HG02973 (cell line): ENCODE measurements around the gene RSBN1L.
"Not testable (repeated sequence)": the region's sequence is repeated elsewhere in the genome, so short reads cannot be mapped to it uniquely, and the experiment has no call there.

Source experiments
- ATAC-seq: cut with Tn5 transposase; IDR thresholded peaks from one replicate; pipeline ENCODE4 v1.9.1; 2021; ENCODE audit warnings: moderate library complexity; ENCODE audit not compliant: unreplicated experiment

RSBN1L gene

DNA sequence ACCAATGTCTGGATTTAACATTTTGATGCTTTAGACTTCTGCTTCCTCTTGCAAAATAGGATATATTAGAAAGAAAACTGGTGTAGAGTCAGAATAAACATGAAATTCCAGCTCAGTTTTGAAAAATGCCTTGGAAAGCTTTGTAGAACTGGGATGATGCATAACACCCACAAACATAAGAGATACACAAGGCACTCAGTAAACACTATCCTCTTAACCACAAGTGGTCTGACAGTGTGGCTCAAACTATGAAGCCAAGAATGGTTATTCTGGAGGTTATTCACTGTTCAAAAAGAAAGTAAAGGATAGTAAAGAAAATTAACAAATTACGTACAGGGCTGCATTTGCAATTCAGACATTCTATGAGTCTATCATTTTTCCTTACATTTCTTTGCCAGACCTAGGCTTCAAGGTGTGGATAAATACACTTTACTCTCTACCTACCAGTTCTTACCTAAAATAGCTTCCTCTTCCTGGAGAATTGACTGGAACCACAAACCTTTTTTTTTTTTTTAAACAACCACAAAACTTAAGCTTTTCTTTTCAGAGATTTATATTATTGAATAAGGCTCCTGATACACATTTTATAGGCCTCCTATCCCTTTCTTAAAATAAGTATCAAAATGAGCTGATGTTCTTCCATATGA lies 9.0 kb upstream of the RSBN1L start:
- ATAC-seq, result no peak

DNA sequence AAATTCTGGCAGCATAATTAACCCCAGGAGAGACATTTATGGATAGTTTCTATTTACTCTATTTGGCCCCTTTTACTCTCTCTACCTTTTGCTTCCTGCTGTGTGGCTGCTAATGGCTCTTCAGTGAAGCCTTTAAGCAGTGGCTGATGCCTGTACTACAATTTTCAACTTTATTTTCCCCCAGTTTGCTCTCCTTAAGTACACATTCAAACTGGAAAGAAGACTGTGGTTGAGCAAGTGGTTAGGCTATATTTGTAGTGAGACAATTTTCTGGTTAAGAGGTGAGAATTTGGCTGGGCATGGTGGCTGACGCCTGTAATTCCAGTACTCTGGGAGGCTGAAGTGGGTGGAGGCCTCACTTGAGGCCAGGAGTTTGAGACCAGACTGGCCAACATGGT lies 8.5 kb upstream of the RSBN1L start:
- ATAC-seq, result no peak

DNA sequence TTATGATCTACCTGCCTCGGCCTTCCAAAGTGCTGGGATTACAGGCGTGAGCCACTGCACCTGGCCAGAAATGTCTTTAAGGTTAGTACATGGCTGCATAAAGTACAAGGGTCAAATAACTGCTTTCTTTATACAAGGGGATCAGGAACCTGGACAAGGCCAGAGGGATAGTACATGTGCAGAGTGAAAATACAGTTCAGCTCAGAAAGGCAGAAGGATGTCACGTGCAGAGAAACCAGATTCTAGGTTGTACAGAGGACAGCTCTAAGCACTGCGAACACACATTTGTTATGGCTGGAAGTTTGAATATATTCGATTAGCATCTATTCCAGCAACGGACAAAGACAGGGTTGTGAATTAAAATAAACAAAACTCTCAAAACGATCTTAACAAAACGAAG lies 6.0 kb upstream of the RSBN1L start:
- no peak for ATAC-seq

DNA sequence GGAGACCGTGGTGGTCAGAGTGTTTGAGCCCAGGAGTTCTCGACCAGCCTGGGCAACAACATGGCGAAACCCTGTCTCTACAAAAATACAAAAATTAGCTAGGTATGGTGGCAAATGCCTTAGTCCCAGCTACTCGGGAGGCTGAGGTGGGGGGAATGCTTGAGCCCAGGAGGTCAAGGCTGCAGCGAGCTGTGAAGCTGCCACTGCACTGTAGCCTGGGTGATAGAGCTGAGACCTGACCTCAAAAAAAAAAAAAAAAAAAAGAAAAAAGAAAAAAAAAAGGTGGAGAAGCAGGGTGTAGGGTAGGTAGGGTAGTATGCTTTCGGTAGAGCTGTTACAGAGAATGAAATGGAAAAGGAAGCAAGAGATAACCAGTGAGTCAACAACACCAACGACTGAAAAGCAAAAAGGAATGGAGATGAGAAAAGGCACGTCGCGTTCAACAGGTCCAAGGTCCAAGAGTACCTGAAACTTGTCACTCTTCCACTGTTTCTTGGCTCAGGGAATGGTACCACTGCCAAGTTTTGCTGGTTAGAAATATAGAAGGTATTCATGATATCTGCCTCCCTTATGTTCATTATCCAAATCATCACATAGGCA lies 4.3 kb upstream of the RSBN1L start:
- no peak for ATAC-seq

DNA sequence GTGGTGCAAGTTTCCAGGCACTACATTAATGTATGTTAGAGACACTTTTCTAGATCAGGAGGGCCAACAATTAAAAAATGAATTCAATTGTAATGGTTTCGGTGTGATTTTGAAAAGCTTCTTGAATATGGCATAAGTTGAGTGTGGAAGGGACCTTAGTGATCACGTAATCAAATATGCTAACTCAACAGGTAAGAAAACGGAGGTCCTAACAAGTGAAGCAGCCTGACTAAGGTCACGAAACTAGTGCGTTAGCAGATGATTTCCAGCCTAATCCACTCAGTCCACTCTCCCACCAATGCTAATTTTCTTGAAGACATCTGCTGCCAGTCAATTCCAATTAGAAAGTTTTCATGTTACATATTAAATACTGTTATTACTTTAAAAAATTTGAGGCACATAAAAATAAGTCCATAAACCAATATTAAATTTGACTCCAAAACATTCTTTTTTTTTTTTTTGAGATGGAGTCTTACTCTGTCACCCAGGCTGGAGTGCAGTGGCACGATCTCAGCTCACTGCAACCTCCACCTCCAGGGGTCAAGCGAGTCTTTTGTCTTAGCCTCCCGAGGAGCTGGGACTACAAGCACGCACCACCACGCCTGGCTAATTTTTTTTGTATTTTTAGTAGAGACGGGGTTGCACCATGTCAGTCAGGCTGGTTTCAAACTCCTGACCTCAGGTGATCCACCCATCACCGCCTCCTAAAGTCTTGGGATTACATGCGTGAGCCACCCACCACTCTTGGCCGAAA lies 2.3 kb upstream of the RSBN1L start:
- ATAC-seq, result no peak

DNA sequence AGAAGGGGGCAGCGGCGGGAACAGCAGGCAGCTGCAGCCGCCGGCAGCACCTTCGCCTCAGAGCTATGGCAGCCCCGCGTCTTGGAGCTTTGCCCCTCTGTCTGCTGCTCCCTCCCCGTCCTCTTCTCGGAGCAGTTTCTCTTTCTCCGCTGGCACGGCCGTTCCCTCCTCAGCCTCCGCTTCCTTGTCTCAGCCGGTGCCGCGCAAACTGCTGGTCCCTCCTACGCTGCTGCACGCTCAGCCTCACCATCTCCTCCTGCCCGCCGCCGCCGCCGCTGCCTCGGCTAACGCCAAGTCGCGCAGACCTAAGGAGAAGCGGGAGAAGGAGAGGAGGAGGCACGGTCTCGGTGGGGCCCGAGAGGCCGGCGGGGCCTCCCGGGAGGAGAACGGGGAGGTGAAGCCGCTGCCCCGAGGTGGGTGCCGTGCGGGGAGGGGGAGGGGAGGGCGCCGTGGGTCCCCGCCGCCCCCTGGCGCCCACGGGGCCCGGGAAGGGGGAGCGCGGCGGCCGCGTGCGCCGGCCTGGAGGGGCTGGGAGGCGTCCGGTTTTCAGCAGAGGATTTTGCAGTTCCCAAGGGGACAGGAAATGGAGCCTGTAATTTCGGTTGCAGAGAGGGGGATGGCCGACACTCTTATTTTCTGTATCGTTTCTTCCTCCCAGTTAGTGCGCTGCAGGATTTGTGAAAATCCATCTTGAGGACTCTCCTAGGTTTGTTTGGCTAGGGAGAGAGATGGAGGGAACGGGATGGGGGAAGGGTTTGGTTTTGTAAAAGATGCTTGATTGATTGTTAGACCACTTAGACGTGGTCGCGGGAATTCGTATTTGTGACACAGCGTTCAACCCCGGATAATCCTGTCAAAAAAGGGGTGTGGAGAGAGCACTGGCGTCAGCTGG lies 630 bp downstream of the RSBN1L start:
- peak; percentile 25 for ATAC-seq

GRCh38 chr7:77697535-77697831 lies 1.2 kb downstream of the RSBN1L start:
- no peak for ATAC-seq

DNA sequence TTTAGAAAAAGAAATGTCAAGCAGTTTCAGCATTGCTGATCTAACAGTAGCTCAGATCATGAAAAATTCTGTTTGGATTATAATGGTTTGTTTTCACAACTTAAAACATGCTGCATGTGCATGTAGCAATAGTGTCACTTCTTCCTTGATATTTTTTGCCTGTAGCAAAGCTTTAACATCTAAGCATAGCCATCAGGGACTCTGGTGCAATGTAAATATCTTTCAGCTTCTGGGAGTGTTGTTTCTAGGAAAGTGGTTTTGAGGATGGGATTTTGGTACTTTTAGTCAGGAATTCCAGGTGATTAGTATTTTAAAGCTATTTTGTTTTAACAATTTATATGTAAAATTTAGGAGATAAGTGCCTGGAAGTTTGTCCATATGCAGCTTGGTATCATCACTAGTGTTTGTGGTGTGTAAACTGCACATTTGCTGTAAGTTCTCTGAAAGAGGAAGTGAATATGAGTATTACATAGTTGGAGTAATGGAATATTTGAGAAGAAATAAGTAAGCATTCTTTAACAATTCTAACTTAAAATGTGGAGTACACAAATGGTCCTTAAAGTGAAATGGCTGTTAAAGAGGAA lies 1.9 kb downstream of the RSBN1L start:
- ATAC-seq, result no peak

GRCh38 chr7:77699056-77699455 lies 2.8 kb downstream of the RSBN1L start:
- peak; percentile 30 for ATAC-seq

DNA sequence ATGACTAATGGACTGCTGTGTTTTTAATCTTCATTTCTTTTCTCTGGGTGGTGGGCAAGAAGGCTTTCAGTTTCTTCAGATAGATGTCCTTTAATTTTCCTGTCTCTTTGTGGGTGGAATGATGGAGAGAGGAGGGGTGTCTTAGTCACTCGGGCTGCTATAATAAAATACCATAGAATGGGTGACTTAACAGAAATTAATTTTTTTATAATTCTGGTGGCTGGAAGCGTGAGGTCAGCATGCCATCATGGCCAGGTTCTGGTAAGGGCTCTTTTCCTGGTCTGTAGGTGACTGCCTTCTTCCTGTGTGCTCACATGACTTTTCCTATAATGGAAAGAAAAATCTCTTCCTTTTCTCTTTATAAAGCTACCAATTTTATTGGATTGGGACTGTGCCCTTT lies 6.3 kb downstream of the RSBN1L start:
- no peak for ATAC-seq

GRCh38 chr7:77702968-77703472 lies 6.8 kb downstream of the RSBN1L start:
- no peak for ATAC-seq

DNA sequence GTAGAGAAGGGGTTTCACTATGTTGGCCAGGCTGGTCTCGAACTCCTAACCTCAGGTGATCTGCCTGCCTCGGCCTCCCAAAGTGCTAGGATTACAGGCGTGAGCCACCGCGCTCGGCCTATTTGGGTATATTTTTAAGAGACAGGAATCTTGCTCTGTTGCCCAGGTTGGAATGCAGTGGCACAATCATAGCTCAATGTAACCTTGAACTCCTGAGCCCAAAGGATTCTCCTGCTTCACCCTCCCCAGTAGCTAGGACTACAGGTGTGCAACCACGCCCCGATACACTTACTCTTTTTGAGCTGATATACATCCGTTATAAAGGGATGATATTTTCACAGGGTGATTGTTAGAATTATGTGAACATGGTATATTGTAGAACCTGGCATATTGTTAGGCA lies 7.4 kb downstream of the RSBN1L start:
- not testable (repeated sequence) for ATAC-seq

DNA sequence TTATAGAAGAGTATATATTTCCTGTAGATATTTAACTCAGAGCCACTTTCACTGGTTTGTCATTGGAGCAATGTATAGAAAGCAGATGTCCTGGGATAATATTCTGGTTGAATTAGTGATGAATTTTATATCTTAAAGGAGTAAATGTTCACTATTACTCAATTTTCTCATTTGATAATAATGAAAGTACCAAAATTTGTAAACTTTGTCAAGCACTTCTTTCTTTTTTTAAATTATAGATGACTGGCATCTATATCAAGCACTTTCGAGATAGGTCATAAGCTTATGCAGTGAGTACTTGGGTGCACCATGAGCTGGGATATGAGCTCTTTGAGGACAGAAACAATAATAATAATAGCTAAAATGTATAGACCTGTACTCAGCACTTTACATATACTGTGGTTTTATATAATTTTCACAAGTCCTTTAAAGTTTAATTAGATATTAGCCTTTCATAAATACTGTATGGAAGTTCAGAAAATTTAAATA lies 11.3 kb downstream of the RSBN1L start:
- no peak for ATAC-seq

DNA sequence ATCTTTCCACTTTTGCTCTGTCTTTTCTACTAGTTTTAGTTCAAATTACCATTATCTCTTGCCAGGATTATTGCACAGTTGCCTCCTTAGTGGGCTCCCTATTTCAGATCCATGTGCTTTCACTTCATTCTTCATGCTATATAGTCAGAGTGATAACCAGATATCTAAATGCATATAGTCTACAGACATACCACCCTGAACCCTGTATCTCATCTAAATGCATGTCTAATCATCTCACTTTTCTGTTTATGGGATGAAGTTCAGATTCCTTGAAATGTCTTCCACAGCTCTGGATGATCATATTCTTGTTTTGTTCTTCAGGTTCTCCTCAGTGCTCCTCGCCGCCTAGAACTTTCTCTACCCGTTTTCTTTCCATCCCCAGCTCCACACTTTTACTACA lies 13.8 kb downstream of the RSBN1L start:
- ATAC-seq, result no peak

GRCh38 chr7:77710861-77711260 lies 14.6 kb downstream of the RSBN1L start:
- ATAC-seq, result no peak

DNA sequence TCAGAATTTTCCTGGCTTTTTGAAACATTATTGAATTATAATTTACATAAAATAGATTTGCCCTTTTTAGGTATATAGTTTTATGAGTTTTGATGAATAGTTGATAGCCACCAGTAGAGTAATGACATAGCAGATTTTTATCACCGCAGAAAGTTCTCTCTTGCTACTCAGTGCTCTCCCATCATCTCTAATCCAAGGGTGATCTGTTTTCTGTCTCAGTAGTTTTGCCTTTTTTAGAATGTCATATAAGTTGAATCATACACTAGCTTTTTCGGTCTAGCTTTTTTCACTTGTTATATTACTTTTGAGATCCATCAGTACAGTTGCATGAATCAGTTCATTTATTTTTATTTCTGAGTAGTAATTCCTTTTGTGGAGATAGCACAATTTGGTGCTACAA lies 17.9 kb downstream of the RSBN1L start:
- no peak for ATAC-seq

GRCh38 chr7:77714931-77715330 lies 18.7 kb downstream of the RSBN1L start:
- ATAC-seq, result not testable (repeated sequence)

DNA sequence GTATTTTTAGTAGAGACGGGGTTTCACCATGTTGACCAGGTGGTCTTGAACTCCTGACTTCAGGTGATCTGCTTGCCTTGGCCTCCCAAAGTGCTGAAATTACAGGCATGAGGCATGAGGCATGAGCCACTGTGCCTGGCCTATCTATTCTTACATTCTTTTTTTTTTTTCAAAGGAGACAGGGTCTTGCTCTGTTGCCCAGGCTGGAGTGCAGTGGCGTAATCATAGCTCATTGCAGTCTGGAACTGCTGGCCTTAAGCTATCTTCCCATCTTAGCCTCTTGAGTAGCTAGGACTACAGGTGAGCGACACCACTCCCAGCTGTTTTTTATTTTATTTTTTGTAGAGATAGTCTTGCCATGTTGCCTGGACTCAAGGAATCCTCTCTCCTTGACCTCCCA lies 20.5 kb downstream of the RSBN1L start:
- no peak for ATAC-seq

GRCh38 chr7:77717566-77717965 lies 21.3 kb downstream of the RSBN1L start:
- not testable (repeated sequence) for ATAC-seq

DNA sequence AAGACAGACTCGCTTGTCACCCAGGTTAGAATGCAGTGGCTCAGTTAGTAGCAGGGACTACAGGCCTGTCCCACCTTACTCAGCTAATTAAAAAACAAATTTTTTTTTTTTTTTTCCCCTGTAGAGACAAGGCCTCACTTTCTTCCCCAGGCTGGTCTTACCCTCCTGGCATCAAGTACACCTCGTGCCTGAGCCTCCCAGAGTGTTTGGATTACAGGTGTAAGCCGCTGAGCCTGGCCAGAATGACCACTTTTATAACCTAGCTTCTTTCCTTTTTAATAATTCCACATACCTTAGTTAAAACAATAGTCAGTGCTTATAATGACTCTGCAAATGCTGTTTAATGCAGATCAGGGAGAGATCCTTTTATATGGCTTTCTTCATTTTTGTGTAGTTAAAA lies 31.3 kb downstream of the RSBN1L start:
- no peak for ATAC-seq
